ENCODE measurements around the gene PACSIN1.

The PACSIN1 gene

GRCh38 chr6:34556493-34556892, 90.6 kb downstream of the PACSIN1 start:
- no peak for ATAC-seq
- TF ChIP-seq ZFP30 (CRISPR knock-in tag; IDR thresholded peaks at IDR 0.05) (no peak), TCF4 (CRISPR knock-in tag; IDR thresholded peaks at IDR 0.05; ENCODE audit: borderline replicate concordance) (no peak), ZNF70 (CRISPR knock-in tag; IDR thresholded peaks at IDR 0.05) (no peak), SNAI2 (CRISPR knock-in tag; IDR thresholded peaks at IDR 0.05) (no peak), CSDC2 (CRISPR knock-in tag; IDR thresholded peaks at IDR 0.05) (no peak), OSR1 (CRISPR knock-in tag; IDR thresholded peaks at IDR 0.05) (no peak)

- ATAC-seq = no peak
- TF ChIP-seq ZFP30 (CRISPR knock-in tag; IDR thresholded peaks at IDR 0.05) (no peak), ZNF70 (CRISPR knock-in tag; IDR thresholded peaks at IDR 0.05) (no peak), PPARA (CRISPR knock-in tag; IDR thresholded peaks at IDR 0.05; ENCODE audit: borderline replicate concordance) (no peak), POU6F1 (CRISPR knock-in tag; IDR thresholded peaks at IDR 0.05; ENCODE audit: borderline replicate concordance, low read depth) (no peak), ISL1 (CRISPR knock-in tag; IDR thresholded peaks at IDR 0.05) (no peak), ZFP3 (CRISPR knock-in tag; IDR thresholded peaks at IDR 0.05) (no peak), ZNF8 (CRISPR knock-in tag; IDR thresholded peaks at IDR 0.05) (no peak), ZC3H10 (CRISPR knock-in tag; IDR thresholded peaks at IDR 0.05) (no peak), TCF4 (CRISPR knock-in tag; IDR thresholded peaks at IDR 0.05; ENCODE audit: borderline replicate concordance) (no peak), ZNF565 (CRISPR knock-in tag; conservative IDR thresholded peaks at IDR 0.05; ENCODE audit: low read depth) (no peak), BACH2 (CRISPR knock-in tag; IDR thresholded peaks at IDR 0.05; ENCODE audit: borderline replicate concordance) (no peak), TOX (CRISPR knock-in tag; IDR thresholded peaks at IDR 0.05; ENCODE audit: borderline replicate concordance) (no peak), CREB5 (CRISPR knock-in tag; IDR thresholded peaks at IDR 0.05; ENCODE audit: low read depth) (no peak), GLIS3 (CRISPR knock-in tag; IDR thresholded peaks at IDR 0.05) (no peak), ESRRG (CRISPR knock-in tag; IDR thresholded peaks at IDR 0.05) (no peak), ARNTL (CRISPR knock-in tag; IDR thresholded peaks at IDR 0.05; ENCODE audit: borderline replicate concordance, low read depth) (no peak), CSDC2 (CRISPR knock-in tag; IDR thresholded peaks at IDR 0.05) (no peak)
These were observed 91.4 kb downstream of the PACSIN1 start for GRCh38 chr6:34557228-34557627.

- no peak for TF ChIP-seq ZC3H10 (CRISPR knock-in tag; IDR thresholded peaks at IDR 0.05)
- no peak for TF ChIP-seq RARB (CRISPR knock-in tag; IDR thresholded peaks at IDR 0.05)
- no peak for TF ChIP-seq ISL1 (CRISPR knock-in tag; IDR thresholded peaks at IDR 0.05)
- no peak for TF ChIP-seq PPARA (CRISPR knock-in tag; IDR thresholded peaks at IDR 0.05; ENCODE audit: borderline replicate concordance)
- no peak for TF ChIP-seq ZFP30 (CRISPR knock-in tag; IDR thresholded peaks at IDR 0.05)
- TF ChIP-seq POU6F1 (CRISPR knock-in tag; IDR thresholded peaks at IDR 0.05; ENCODE audit: borderline replicate concordance, low read depth) = no peak
- no peak for TF ChIP-seq ZNF8 (CRISPR knock-in tag; IDR thresholded peaks at IDR 0.05)
- TF ChIP-seq BACH2 (CRISPR knock-in tag; IDR thresholded peaks at IDR 0.05; ENCODE audit: borderline replicate concordance) = no peak
- TF ChIP-seq ZFP3 (CRISPR knock-in tag; IDR thresholded peaks at IDR 0.05) = no peak
- no peak for ATAC-seq
These were observed 92.4 kb downstream of the PACSIN1 start for GRCh38 chr6:34558172-34558714.

GRCh38 chr6:34559651-34560365, 93.9 kb downstream of the PACSIN1 start:
- no peak for ATAC-seq
- TF ChIP-seq TSHZ2 (CRISPR knock-in tag; IDR thresholded peaks at IDR 0.05) (no peak), CSDC2 (CRISPR knock-in tag; IDR thresholded peaks at IDR 0.05) (no peak), GLIS3 (CRISPR knock-in tag; IDR thresholded peaks at IDR 0.05) (no peak), PATZ1 (CRISPR knock-in tag; IDR thresholded peaks at IDR 0.05; ENCODE audit: borderline replicate concordance) (no peak), SNAI2 (CRISPR knock-in tag; IDR thresholded peaks at IDR 0.05) (no peak), ESRRG (CRISPR knock-in tag; IDR thresholded peaks at IDR 0.05) (no peak), TOX (CRISPR knock-in tag; IDR thresholded peaks at IDR 0.05; ENCODE audit: borderline replicate concordance) (no peak), ZNF70 (CRISPR knock-in tag; IDR thresholded peaks at IDR 0.05) (no peak), ZFP30 (CRISPR knock-in tag; IDR thresholded peaks at IDR 0.05) (no peak), POU6F1 (CRISPR knock-in tag; IDR thresholded peaks at IDR 0.05; ENCODE audit: borderline replicate concordance, low read depth) (no peak), ZNF565 (CRISPR knock-in tag; conservative IDR thresholded peaks at IDR 0.05; ENCODE audit: low read depth) (no peak)

Data from SK-N-SH treated with all-trans-retinoic acid at 6 μM for 48 hours (cell line).